ENCODE results near the gene CACNA1C.

Gene CACNA1C

DNA sequence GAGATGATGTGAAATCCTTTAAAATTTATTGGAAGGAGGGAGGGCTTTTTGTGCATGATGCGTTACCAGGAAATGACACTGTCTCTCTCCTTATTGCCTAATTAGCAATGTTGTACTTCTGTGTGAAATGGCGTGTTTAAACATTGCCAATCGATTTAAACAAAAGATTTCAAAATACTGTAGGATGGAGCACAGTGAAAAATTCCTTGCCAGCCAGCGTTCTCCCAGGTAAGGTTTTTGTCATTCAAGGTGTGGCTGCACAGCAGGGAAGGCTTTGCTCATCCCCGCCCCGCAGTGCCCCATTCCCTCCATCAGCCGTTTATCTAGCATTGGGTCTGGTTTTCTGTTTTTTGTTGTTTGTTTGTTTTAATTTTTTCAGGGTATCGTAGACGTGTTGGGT lies 137.3 kb downstream of the CACNA1C start:
- H3K4me1 ChIP-seq (ENCODE audit: control insufficient read depth in 1 of 2, insufficient read depth in 2 of 2, low read length in 2 of 2), result no peaks in the 10 kb centered on the region
- H3K9me3 ChIP-seq (ENCODE audit: control insufficient read depth in 1 of 2, low read length in 2 of 2), result no peaks in the 10 kb centered on the region
- no peak overlapping the region for H3K4me3 ChIP-seq (ENCODE audit: low read depth in 1 of 2, low read length in 2 of 2)
- no peaks in the 10 kb centered on the region for H3K27me3 ChIP-seq (ENCODE audit: control insufficient read depth in 1 of 2, insufficient read depth in 2 of 2, low read length in 2 of 2)
- H3K36me3 ChIP-seq (ENCODE audit: control insufficient read depth in 1 of 2, insufficient read depth in 2 of 2, low read length in 2 of 2), result no peaks in the 10 kb centered on the region
- no peak overlapping the region for H3K9ac ChIP-seq (ENCODE audit: low read depth in 1 of 2, low read length in 2 of 2)
- H3K27ac ChIP-seq (ENCODE audit: low read depth, low read length), result no peak overlapping the region

DNA sequence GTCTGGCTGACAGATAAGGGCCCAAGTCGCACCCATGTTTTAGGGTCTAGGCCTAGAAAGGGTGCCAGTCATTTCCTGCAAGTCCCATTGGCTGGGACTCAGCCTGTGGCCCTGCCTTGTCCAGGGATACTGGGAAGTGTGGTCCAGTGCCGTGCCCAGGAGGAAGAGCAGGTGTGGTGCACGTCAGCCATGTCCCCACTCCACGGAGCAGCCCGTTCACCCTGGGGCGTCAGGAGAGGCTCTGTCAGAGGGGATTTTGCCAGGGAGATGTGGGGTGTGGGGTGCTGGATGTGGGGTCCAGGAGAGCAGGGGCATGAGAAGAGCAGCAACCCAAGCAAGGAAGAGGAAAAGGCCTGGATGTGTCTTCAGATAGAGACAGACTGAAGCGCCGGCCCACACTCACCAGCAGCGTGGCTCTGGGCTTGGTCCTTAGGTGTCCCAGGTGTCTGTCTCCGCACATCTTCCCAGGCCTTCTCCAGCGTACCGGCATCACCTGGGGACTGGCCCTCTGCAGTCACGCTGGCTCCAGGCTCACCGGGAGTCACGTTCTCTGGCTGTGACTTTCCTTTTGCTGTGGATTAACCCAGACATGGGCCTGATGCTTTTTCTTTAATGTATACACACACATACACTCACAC lies 138.2 kb downstream of the CACNA1C start:
- Histone ChIP-seq H3K4me1 (ENCODE audit: control insufficient read depth in 1 of 2, insufficient read depth in 2 of 2, low read length in 2 of 2) (no peaks in the 10 kb centered on the region), H3K4me3 (ENCODE audit: low read depth in 1 of 2, low read length in 2 of 2) (no peak overlapping the region), H3K27ac (ENCODE audit: low read depth, low read length) (no peak overlapping the region), H3K9ac (ENCODE audit: low read depth in 1 of 2, low read length in 2 of 2) (no peak overlapping the region), H3K9me3 (ENCODE audit: control insufficient read depth in 1 of 2, low read length in 2 of 2) (no peaks in the 10 kb centered on the region), H3K27me3 (ENCODE audit: control insufficient read depth in 1 of 2, insufficient read depth in 2 of 2, low read length in 2 of 2) (no peaks in the 10 kb centered on the region), H3K36me3 (ENCODE audit: control insufficient read depth in 1 of 2, insufficient read depth in 2 of 2, low read length in 2 of 2) (no peaks in the 10 kb centered on the region)

DNA sequence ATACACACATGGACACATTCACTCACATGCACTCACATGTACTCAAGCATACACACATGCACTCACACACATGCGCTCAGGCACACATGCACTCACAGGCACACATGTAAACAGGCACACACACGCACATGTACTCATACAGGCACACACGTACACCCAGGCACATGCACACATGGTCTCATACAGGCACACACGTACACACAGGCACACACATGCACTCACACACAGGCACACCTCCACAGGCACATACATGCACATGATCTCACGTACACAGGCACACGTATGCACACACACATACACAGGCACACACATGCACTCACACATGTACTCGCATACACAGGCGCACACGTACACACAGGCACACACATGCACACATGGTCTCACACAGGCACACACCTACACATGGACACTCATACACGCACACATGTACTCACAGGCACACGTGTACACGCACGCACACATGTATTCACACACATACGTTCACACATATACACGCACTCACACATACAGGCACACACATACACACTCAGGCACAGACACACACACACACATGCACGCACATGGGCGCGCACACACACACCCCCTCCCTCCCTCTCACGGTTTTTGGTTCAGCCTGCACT lies 138.9 kb downstream of the CACNA1C start:
- Histone ChIP-seq H3K9me3 (ENCODE audit: control insufficient read depth in 1 of 2, low read length in 2 of 2) (no peaks in the 10 kb centered on the region), H3K9ac (ENCODE audit: low read depth in 1 of 2, low read length in 2 of 2) (no peak overlapping the region), H3K27ac (ENCODE audit: low read depth, low read length) (no peak overlapping the region), H3K36me3 (ENCODE audit: control insufficient read depth in 1 of 2, insufficient read depth in 2 of 2, low read length in 2 of 2) (no peaks in the 10 kb centered on the region), H3K27me3 (ENCODE audit: control insufficient read depth in 1 of 2, insufficient read depth in 2 of 2, low read length in 2 of 2) (no peaks in the 10 kb centered on the region), H3K4me3 (ENCODE audit: low read depth in 1 of 2, low read length in 2 of 2) (no peak overlapping the region), H3K4me1 (ENCODE audit: control insufficient read depth in 1 of 2, insufficient read depth in 2 of 2, low read length in 2 of 2) (no peaks in the 10 kb centered on the region)

DNA sequence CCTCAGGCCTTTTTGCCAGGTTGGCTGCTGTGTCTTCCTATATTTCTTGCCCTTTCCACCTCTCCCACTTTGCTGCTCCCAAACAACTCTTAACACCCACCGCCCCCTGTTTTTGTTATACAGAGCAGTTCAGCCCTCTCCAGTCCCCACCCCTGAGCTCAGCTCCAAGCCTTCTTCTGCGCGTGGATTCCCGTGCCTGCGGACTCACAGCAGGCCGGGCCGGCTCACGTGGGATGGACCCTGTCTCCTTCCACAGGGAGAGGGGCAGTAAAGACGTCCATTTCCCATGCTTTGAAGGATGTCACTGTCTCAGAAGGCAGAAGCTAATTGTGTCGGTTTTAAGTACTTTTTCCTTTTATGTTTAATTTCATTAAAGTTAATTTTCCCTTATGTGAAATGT lies 139.4 kb downstream of the CACNA1C start:
- Histone ChIP-seq H3K4me1 (ENCODE audit: control insufficient read depth in 1 of 2, insufficient read depth in 2 of 2, low read length in 2 of 2) (no peaks in the 10 kb centered on the region), H3K9me3 (ENCODE audit: control insufficient read depth in 1 of 2, low read length in 2 of 2) (no peaks in the 10 kb centered on the region), H3K36me3 (ENCODE audit: control insufficient read depth in 1 of 2, insufficient read depth in 2 of 2, low read length in 2 of 2) (no peaks in the 10 kb centered on the region), H3K4me3 (ENCODE audit: low read depth in 1 of 2, low read length in 2 of 2) (no peak overlapping the region), H3K27ac (ENCODE audit: low read depth, low read length) (no peak overlapping the region), H3K9ac (ENCODE audit: low read depth in 1 of 2, low read length in 2 of 2) (no peak overlapping the region), H3K27me3 (ENCODE audit: control insufficient read depth in 1 of 2, insufficient read depth in 2 of 2, low read length in 2 of 2) (no peaks in the 10 kb centered on the region)

DNA sequence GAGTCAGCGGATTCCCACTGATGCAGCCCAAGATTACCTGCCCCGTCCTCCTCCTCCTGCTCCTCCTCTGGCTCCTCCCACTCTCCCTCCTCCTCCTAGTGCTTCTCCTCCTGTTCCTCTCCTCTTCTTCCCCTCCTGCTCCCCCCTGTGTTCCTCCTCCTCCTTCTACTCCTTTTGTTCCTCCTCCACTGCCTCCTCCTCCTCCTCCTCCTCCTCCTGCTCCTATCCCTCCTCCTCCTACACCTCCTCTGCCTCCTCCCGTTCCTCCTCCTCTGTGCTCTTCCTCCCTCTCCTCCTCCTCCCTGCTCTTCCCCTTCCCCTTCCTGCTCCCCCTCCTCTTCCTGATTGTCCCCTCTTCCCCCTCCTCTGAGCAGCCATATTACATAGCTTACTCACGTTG lies 141.3 kb downstream of the CACNA1C start:
- H3K27ac ChIP-seq (ENCODE audit: low read depth, low read length), result no peak overlapping the region
- H3K9ac ChIP-seq (ENCODE audit: low read depth in 1 of 2, low read length in 2 of 2), result no peak overlapping the region
- no peaks in the 10 kb centered on the region for H3K4me1 ChIP-seq (ENCODE audit: control insufficient read depth in 1 of 2, insufficient read depth in 2 of 2, low read length in 2 of 2)
- no peak overlapping the region for H3K4me3 ChIP-seq (ENCODE audit: low read depth in 1 of 2, low read length in 2 of 2)
- no peaks in the 10 kb centered on the region for H3K27me3 ChIP-seq (ENCODE audit: control insufficient read depth in 1 of 2, insufficient read depth in 2 of 2, low read length in 2 of 2)
- H3K36me3 ChIP-seq (ENCODE audit: control insufficient read depth in 1 of 2, insufficient read depth in 2 of 2, low read length in 2 of 2), result no peaks in the 10 kb centered on the region
- H3K9me3 ChIP-seq (ENCODE audit: control insufficient read depth in 1 of 2, low read length in 2 of 2), result no peaks in the 10 kb centered on the region

DNA sequence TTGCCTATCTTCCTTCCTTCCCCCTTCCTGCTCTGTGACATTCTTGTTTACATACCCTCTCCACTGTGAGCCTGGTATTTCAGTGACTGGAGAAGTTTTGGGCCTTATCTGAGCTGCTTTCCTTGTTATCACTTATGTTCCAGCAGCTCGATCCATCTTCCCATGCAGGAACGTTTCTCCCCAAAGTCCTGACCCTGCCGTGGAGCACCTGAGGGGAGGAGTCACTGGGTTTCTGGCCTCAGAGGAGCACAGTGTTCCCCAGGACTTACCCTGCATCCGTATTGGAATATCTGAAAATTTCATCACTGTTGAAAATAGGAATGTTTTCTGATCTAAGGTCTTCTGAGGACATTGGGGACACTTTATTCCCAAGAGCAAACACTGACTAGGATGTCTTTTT lies 141.8 kb downstream of the CACNA1C start:
- H3K9me3 ChIP-seq (ENCODE audit: control insufficient read depth in 1 of 2, low read length in 2 of 2), result no peaks in the 10 kb centered on the region
- no peak overlapping the region for H3K4me3 ChIP-seq (ENCODE audit: low read depth in 1 of 2, low read length in 2 of 2)
- H3K27ac ChIP-seq (ENCODE audit: low read depth, low read length), result no peak overlapping the region
- no peaks in the 10 kb centered on the region for H3K27me3 ChIP-seq (ENCODE audit: control insufficient read depth in 1 of 2, insufficient read depth in 2 of 2, low read length in 2 of 2)
- no peak overlapping the region for H3K9ac ChIP-seq (ENCODE audit: low read depth in 1 of 2, low read length in 2 of 2)
- no peaks in the 10 kb centered on the region for H3K36me3 ChIP-seq (ENCODE audit: control insufficient read depth in 1 of 2, insufficient read depth in 2 of 2, low read length in 2 of 2)
- H3K4me1 ChIP-seq (ENCODE audit: control insufficient read depth in 1 of 2, insufficient read depth in 2 of 2, low read length in 2 of 2), result no peaks in the 10 kb centered on the region

DNA sequence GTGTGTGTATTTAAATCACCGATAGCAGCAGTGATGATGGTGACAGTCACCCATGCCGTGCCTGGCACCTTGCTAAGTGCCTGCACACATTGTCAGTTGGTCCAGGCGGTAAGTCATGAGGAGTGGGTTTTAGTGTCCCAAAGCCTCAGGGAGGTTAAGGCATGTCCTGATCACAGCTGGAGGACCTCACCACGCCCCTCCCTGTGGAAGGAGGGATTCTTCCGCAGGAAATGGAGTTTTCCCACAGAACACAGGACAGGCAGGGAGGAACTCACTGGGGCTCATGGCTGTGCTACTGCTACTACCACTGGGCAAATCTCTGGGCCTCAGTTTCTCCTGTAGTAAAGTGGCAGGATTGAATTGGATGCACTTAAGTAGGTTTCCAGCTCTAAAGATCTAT lies 142.3 kb downstream of the CACNA1C start:
- Histone ChIP-seq H3K4me1 (ENCODE audit: control insufficient read depth in 1 of 2, insufficient read depth in 2 of 2, low read length in 2 of 2) (no peaks in the 10 kb centered on the region), H3K27me3 (ENCODE audit: control insufficient read depth in 1 of 2, insufficient read depth in 2 of 2, low read length in 2 of 2) (no peaks in the 10 kb centered on the region), H3K36me3 (ENCODE audit: control insufficient read depth in 1 of 2, insufficient read depth in 2 of 2, low read length in 2 of 2) (no peaks in the 10 kb centered on the region), H3K27ac (ENCODE audit: low read depth, low read length) (no peak overlapping the region), H3K9ac (ENCODE audit: low read depth in 1 of 2, low read length in 2 of 2) (no peak overlapping the region), H3K9me3 (ENCODE audit: control insufficient read depth in 1 of 2, low read length in 2 of 2) (no peaks in the 10 kb centered on the region), H3K4me3 (ENCODE audit: low read depth in 1 of 2, low read length in 2 of 2) (no peak overlapping the region)

DNA sequence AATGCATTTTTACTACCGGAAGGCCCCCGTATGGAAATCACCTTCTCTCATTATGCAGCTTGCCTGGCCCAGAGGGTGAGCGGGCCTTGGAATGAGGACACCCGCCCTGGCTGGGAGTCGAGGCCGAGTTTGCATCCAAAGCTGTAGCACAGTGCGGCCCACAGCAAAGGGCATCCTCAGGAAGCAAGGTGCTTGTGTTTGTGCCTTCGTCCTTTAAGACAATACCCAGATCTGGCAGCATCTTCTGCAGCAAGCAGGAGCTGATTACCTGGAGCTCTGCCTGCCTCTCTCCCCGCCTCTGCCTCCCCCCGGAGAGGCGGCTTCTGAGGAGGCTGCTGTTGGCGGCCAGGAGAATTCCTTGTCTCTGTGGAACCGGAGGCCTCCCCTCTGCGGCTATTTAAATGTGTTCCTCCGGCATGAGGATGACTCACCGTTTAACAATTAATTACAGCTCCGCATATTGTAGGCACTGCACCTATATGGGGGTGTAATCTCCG lies 145.3 kb downstream of the CACNA1C start:
- Histone ChIP-seq H3K9me3 (ENCODE audit: control insufficient read depth in 1 of 2, low read length in 2 of 2) (no peaks in the 10 kb centered on the region), H3K4me3 (ENCODE audit: low read depth in 1 of 2, low read length in 2 of 2) (no peak overlapping the region), H3K4me1 (ENCODE audit: control insufficient read depth in 1 of 2, insufficient read depth in 2 of 2, low read length in 2 of 2) (no peaks in the 10 kb centered on the region), H3K27me3 (ENCODE audit: control insufficient read depth in 1 of 2, insufficient read depth in 2 of 2, low read length in 2 of 2) (no peaks in the 10 kb centered on the region), H3K9ac (ENCODE audit: low read depth in 1 of 2, low read length in 2 of 2) (no peak overlapping the region), H3K27ac (ENCODE audit: low read depth, low read length) (no peak overlapping the region), H3K36me3 (ENCODE audit: control insufficient read depth in 1 of 2, insufficient read depth in 2 of 2, low read length in 2 of 2) (no peaks in the 10 kb centered on the region)

DNA sequence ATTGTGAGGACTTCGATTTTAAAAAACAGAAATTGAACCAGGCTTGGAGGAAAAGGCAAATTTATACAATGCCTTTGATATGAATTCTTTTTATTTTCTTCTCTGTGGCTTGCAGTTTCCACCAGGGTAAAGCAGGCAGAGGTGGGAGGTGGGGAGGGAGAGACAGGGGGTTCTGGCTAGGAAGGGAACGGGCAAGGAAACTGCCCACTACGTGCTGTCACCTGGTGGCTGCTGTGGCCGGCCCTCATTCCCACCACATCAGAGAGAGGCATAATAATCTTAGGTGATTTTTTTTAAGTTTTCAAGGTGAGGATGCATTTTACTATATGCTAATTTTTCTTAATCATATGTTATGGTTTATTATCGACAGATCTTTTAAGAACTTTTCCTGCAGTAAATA lies 145.8 kb downstream of the CACNA1C start:
- no peak overlapping the region for H3K4me3 ChIP-seq (ENCODE audit: low read depth in 1 of 2, low read length in 2 of 2)
- H3K36me3 ChIP-seq (ENCODE audit: control insufficient read depth in 1 of 2, insufficient read depth in 2 of 2, low read length in 2 of 2), result no peaks in the 10 kb centered on the region
- H3K27me3 ChIP-seq (ENCODE audit: control insufficient read depth in 1 of 2, insufficient read depth in 2 of 2, low read length in 2 of 2), result no peaks in the 10 kb centered on the region
- H3K9ac ChIP-seq (ENCODE audit: low read depth in 1 of 2, low read length in 2 of 2), result no peak overlapping the region
- no peaks in the 10 kb centered on the region for H3K4me1 ChIP-seq (ENCODE audit: control insufficient read depth in 1 of 2, insufficient read depth in 2 of 2, low read length in 2 of 2)
- H3K27ac ChIP-seq (ENCODE audit: low read depth, low read length), result no peak overlapping the region
- no peaks in the 10 kb centered on the region for H3K9me3 ChIP-seq (ENCODE audit: control insufficient read depth in 1 of 2, low read length in 2 of 2)

DNA sequence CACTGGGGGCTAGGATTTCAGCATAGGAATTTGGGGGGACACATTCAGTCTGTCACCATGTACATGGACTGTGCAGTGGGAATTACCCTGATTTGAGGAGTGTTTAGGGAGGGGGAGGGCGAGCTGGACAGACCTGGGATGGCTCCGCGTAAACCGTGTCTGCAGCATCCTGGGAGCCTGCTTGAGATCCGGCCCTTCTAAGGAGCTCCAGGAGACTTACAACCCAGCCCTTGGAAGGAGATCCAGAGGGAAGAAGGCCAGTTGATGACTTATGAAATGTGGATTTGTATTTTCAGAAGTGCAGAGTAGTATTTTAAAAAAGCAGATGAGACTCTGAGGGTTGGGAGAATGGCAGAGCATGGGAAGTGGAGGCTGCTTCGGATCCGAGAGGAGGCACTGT lies 153.2 kb downstream of the CACNA1C start:
- H3K4me1 ChIP-seq (ENCODE audit: control insufficient read depth in 1 of 2, insufficient read depth in 2 of 2, low read length in 2 of 2), result no peaks in the 10 kb centered on the region
- H3K36me3 ChIP-seq (ENCODE audit: control insufficient read depth in 1 of 2, insufficient read depth in 2 of 2, low read length in 2 of 2), result no peaks in the 10 kb centered on the region
- no peak overlapping the region for H3K27ac ChIP-seq (ENCODE audit: low read depth, low read length)
- no peaks in the 10 kb centered on the region for H3K27me3 ChIP-seq (ENCODE audit: control insufficient read depth in 1 of 2, insufficient read depth in 2 of 2, low read length in 2 of 2)
- H3K4me3 ChIP-seq (ENCODE audit: low read depth in 1 of 2, low read length in 2 of 2), result no peak overlapping the region
- no peak overlapping the region for H3K9ac ChIP-seq (ENCODE audit: low read depth in 1 of 2, low read length in 2 of 2)
- H3K9me3 ChIP-seq (ENCODE audit: control insufficient read depth in 1 of 2, low read length in 2 of 2), result no peaks in the 10 kb centered on the region
